ENCODE results near the gene RHEB.

The RHEB gene

GRCh38 chr7:151472644-151473380 is 46.9 kb downstream of the RHEB start:
- no peak for DNase-seq (ENCODE audit: low read depth in 2 of 2)

GRCh38 chr7:151470711-151471110 is 49.0 kb downstream of the RHEB start:
- no peak for DNase-seq (ENCODE audit: low read depth in 2 of 2)

- no peak for DNase-seq (ENCODE audit: low read depth in 2 of 2)
Measured at GRCh38 chr7:151469281-151469680, 50.4 kb downstream of the RHEB start.

- DNase-seq (ENCODE audit: low read depth in 2 of 2): no peak
Measured at GRCh38 chr7:151468217-151469018, 51.3 kb downstream of the RHEB start.

- DNase-seq (ENCODE audit: low read depth in 2 of 2): no peak
Measured at GRCh38 chr7:151465169-151465568, 54.5 kb downstream of the RHEB start.

- no peak for DNase-seq (ENCODE audit: low read depth in 2 of 2)
Measured at GRCh38 chr7:151462306-151462779, 57.4 kb downstream of the RHEB start.

GRCh38 chr7:151461942-151462230 is 57.8 kb downstream of the RHEB start:
- DNase-seq (ENCODE audit: low read depth in 2 of 2): no peak

GRCh38 chr7:151461096-151461941 is 58.4 kb downstream of the RHEB start:
- no peak for DNase-seq (ENCODE audit: low read depth in 2 of 2)

- DNase-seq (ENCODE audit: low read depth in 2 of 2): no peak
Measured at GRCh38 chr7:151460474-151460855, 59.2 kb downstream of the RHEB start.

GRCh38 chr7:151459726-151460473 is 59.8 kb downstream of the RHEB start:
- DNase-seq (ENCODE audit: low read depth in 2 of 2): peak; percentile 49 to 50

- DNase-seq (ENCODE audit: low read depth in 2 of 2): no peak
Measured at GRCh38 chr7:151457534-151457933, 62.2 kb downstream of the RHEB start.

GRCh38 chr7:151456782-151457181 is 62.9 kb downstream of the RHEB start:
- DNase-seq (ENCODE audit: low read depth in 2 of 2): no peak

GRCh38 chr7:151456276-151456675 is 63.4 kb downstream of the RHEB start:
- DNase-seq (ENCODE audit: low read depth in 2 of 2): no peak

GRCh38 chr7:151455690-151456089 is 64.0 kb downstream of the RHEB start:
- DNase-seq (ENCODE audit: low read depth in 2 of 2): no peak

GRCh38 chr7:151454932-151455530 is 64.7 kb downstream of the RHEB start:
- DNase-seq (ENCODE audit: low read depth in 2 of 2): no peak

GRCh38 chr7:151454305-151454704 is 65.4 kb downstream of the RHEB start:
- peak; percentile 9 to 10 for DNase-seq (ENCODE audit: low read depth in 2 of 2)

GRCh38 chr7:151453326-151453791 is 66.3 kb downstream of the RHEB start:
- no peak for DNase-seq (ENCODE audit: low read depth in 2 of 2)

GRCh38 chr7:151452680-151453325 is 66.9 kb downstream of the RHEB start:
- no peak for DNase-seq (ENCODE audit: low read depth in 2 of 2)

- no peak for DNase-seq (ENCODE audit: low read depth in 2 of 2)
Measured at GRCh38 chr7:151451626-151452571, 67.8 kb downstream of the RHEB start.

Measured in fibroblast of skin of left quadriceps (primary cell).